ENCODE data around the gene IFNB1. TPM values are rescaled to one million over a fixed set of nuclear protein-coding genes. Genes with fewer than 3 reads are reported as not detected.

Gene IFNB1
- total RNA-seq, 4 donors from 2014 or later = not detected

DNA sequence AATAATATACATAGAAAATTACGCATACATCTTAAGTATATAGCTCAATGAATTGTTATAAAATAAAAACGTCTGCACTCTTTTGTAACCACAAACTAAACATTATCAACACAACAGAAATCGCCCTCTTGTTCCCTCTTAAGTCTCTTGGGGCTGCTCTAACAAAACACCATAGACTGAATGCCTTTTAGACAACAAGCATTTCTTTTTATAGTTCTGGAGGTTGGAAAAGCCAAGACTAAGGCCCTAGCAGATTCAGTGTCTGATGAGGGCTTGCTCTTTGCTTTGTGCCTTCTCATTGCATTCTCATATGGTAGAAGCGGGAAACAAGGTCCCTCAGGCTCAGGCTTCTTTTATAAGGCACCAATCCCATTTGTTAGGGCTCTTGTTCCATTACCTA is 4.9 kb upstream of the IFNB1 start:
- Histone ChIP-seq H3K27me3 (no peaks in the 10 kb centered on the region), H3K4me1 (no peaks in the 10 kb centered on the region), H3K4me3 (no peak overlapping the region), H3K27ac (no peak overlapping the region), H3K36me3 (no peaks in the 10 kb centered on the region), H3K9me3 (peaks cover 0 to 7% (median 0%) of the 10 kb centered on the region in 3 donors)
- no peak for ATAC-seq
- WGBS, 2 donors (ENCODE audit: low coverage in 1 of 2) = 73 to 77% methylated on average over 4 of the region's 4 CpGs
- TF ChIP-seq POLR2A (IDR thresholded peaks at IDR 0.05) (no peak), POLR2AphosphoS5 (IDR thresholded peaks at IDR 0.05) (no peak), EP300 (IDR thresholded peaks at IDR 0.05) (no peak)
- TF ChIP-seq, protein P1, sequence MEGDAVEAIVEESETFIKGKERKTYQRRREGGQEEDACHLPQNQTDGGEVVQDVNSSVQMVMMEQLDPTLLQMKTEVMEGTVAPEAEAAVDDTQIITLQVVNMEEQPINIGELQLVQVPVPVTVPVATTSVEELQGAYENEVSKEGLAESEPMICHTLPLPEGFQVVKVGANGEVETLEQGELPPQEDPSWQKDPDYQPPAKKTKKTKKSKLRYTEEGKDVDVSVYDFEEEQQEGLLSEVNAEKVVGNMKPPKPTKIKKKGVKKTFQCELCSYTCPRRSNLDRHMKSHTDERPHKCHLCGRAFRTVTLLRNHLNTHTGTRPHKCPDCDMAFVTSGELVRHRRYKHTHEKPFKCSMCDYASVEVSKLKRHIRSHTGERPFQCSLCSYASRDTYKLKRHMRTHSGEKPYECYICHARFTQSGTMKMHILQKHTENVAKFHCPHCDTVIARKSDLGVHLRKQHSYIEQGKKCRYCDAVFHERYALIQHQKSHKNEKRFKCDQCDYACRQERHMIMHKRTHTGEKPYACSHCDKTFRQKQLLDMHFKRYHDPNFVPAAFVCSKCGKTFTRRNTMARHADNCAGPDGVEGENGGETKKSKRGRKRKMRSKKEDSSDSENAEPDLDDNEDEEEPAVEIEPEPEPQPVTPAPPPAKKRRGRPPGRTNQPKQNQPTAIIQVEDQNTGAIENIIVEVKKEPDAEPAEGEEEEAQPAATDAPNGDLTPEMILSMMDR (IDR thresholded peaks at IDR 0.05) = no peak

- 55 to 59% methylated on average over 2 to 4 of the region's 4 CpGs for WGBS, 2 donors (ENCODE audit: low coverage in 1 of 2)
- ATAC-seq = no peak
- Histone ChIP-seq H3K27ac (no peak overlapping the region), H3K27me3 (no peaks in the 10 kb centered on the region), H3K36me3 (no peaks in the 10 kb centered on the region), H3K9me3 (peaks cover 0 to 5% (median 0%) of the 10 kb centered on the region in 3 donors), H3K4me1 (no peaks in the 10 kb centered on the region), H3K4me3 (no peak overlapping the region)
- TF ChIP-seq POLR2A (IDR thresholded peaks at IDR 0.05) (no peak), EP300 (IDR thresholded peaks at IDR 0.05) (no peak), POLR2AphosphoS5 (IDR thresholded peaks at IDR 0.05) (no peak)
- TF ChIP-seq, protein P1 (IDR thresholded peaks at IDR 0.05) = no peak
Observed at GRCh38 chr9:21081999-21082398, 4.3 kb upstream of the IFNB1 start.

GRCh38 chr9:21081451-21081850 is 3.7 kb upstream of the IFNB1 start:
- ATAC-seq = no peak
- WGBS, 2 donors (ENCODE audit: low coverage in 1 of 2) = 82 to 90% methylated on average over 2 of the region's 2 CpGs
- H3K4me3 ChIP-seq = no peak overlapping the region

GRCh38 chr9:21080793-21081192 is 3.1 kb upstream of the IFNB1 start:
- Histone ChIP-seq H3K27ac (no peak overlapping the region), H3K9me3 (no peaks in the 10 kb centered on the region), H3K4me1 (no peaks in the 10 kb centered on the region), H3K36me3 (no peaks in the 10 kb centered on the region), H3K27me3 (no peaks in the 10 kb centered on the region), H3K4me3 (no peak overlapping the region)
- no peak for ATAC-seq
- WGBS, 2 donors (ENCODE audit: low coverage in 1 of 2) = 77 to 89% methylated on average over 1 of the region's 1 CpG
- TF ChIP-seq, protein P1 (IDR thresholded peaks at IDR 0.05) = no peak
- TF ChIP-seq POLR2AphosphoS5 (IDR thresholded peaks at IDR 0.05) (no peak), EP300 (IDR thresholded peaks at IDR 0.05) (no peak), POLR2A (IDR thresholded peaks at IDR 0.05) (no peak)

More at GRCh38 chr9:21081451-21081850, 3.7 kb upstream of the IFNB1 start:
- TF ChIP-seq EP300 (IDR thresholded peaks at IDR 0.05) (no peak), POLR2AphosphoS5 (IDR thresholded peaks at IDR 0.05) (no peak), POLR2A (IDR thresholded peaks at IDR 0.05) (no peak)
- TF ChIP-seq, protein P1 (IDR thresholded peaks at IDR 0.05) = no peak
- Histone ChIP-seq H3K4me1 (no peaks in the 10 kb centered on the region), H3K36me3 (no peaks in the 10 kb centered on the region), H3K27ac (no peak overlapping the region), H3K27me3 (no peaks in the 10 kb centered on the region), H3K9me3 (no peaks in the 10 kb centered on the region)

DNA sequence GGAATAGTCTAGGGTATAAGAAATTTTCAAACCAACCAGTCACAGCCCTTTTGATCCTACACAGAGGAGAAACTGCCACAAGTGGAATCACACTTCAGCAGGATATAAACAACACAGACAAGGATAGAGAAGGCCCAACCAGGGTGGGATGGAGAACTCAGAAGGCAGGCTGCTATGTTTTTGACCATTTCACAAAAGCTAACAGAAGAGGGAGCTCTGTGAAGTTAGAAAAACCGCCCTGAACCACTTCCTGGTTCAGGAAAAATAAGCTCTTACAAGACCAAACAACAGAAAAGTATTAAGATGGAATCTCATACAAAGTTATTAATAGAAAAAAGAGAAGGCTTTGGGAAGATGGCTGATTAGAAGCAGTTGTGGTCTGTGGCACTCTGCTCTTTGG is 960 bp upstream of the IFNB1 start:
- H3K4me1 ChIP-seq = no peaks in the 10 kb centered on the region
- TF ChIP-seq EP300 (IDR thresholded peaks at IDR 0.05) = no peak
- TF ChIP-seq, protein P1 (IDR thresholded peaks at IDR 0.05) = no peak
- no peak for TF ChIP-seq POLR2AphosphoS5 (IDR thresholded peaks at IDR 0.05)
- TF ChIP-seq POLR2A (IDR thresholded peaks at IDR 0.05) = no peak
- 86 to 100% methylated on average over 1 of the region's 1 CpG for WGBS, 2 donors (ENCODE audit: low coverage in 1 of 2)
- no peak for ATAC-seq
- H3K27me3 ChIP-seq = no peaks in the 10 kb centered on the region
- H3K4me3 ChIP-seq = no peak overlapping the region
- H3K36me3 ChIP-seq = no peaks in the 10 kb centered on the region
- no peak overlapping the region for H3K27ac ChIP-seq
- H3K9me3 ChIP-seq = no peaks in the 10 kb centered on the region

All from gastroesophageal sphincter (tissue), 4 donors.